ENCODE data around the gene RPS6KA1.

DNA sequence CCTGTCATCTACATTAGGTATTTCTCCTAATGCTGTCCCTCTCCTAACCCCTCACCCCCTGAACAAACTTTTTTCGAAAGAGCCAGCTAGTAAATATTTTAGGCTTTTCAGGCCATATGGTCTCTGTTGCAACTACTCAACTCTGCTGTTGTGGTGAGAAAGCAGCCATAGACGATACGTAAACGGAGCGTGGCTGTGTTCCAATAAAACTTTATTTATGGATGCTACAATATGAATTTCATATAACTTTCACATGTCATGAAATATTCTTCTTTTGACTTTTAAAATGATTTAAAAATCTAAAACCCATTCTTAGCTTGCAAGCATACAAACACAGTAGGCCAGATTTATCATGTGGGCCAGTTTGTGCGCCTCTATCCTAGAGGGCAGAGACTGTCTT lies 11.2 kb upstream of the RPS6KA1 start:
- TF ChIP-seq, protein P1, sequence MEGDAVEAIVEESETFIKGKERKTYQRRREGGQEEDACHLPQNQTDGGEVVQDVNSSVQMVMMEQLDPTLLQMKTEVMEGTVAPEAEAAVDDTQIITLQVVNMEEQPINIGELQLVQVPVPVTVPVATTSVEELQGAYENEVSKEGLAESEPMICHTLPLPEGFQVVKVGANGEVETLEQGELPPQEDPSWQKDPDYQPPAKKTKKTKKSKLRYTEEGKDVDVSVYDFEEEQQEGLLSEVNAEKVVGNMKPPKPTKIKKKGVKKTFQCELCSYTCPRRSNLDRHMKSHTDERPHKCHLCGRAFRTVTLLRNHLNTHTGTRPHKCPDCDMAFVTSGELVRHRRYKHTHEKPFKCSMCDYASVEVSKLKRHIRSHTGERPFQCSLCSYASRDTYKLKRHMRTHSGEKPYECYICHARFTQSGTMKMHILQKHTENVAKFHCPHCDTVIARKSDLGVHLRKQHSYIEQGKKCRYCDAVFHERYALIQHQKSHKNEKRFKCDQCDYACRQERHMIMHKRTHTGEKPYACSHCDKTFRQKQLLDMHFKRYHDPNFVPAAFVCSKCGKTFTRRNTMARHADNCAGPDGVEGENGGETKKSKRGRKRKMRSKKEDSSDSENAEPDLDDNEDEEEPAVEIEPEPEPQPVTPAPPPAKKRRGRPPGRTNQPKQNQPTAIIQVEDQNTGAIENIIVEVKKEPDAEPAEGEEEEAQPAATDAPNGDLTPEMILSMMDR (IDR thresholded peaks at IDR 0.05): no peak
- TF ChIP-seq POLR2A (IDR thresholded peaks at IDR 0.05) (no peak), EP300 (IDR thresholded peaks at IDR 0.05) (no peak)

Measured in tibial nerve (tissue), 4 donors.